Kidney (tissue), 14 donors: ENCODE results near the gene ERICH2. TPM values are rescaled to one million over a fixed set of nuclear protein-coding genes. Genes with fewer than 3 reads are reported as not detected.

Source experiments
- DNase-seq, 5 donors: peaks; one replicate each; pipeline ENCODE4 v3.0.0-alpha.2; 2013 to 2020
- FAIRE-seq: peaks from 2 replicates; lab custom pipeline; 2012; peaks lifted over from hg19 to GRCh38; lab: Jason Lieb, UNC
- H3K27ac ChIP-seq, 2 donors: one replicate each; pipeline ENCODE4 v1.7.0; 2013; ENCODE audit warnings: low read depth in 2 of 2, low read length in 2 of 2, inconsistent platforms in 1 of 2
- H3K27me3 ChIP-seq: one replicate; pipeline ENCODE4 v1.7.1; 2013; ENCODE audit warnings: low read length, inconsistent platforms; ENCODE audit not compliant: control insufficient read depth, insufficient read depth
- H3K36me3 ChIP-seq, 3 donors: one replicate each; pipeline versions ENCODE4 v1.7.0 to v1.7.1; 2013; ENCODE audit warnings: low read length in 3 of 3, control low read depth in 1 of 3, inconsistent platforms in 1 of 3; ENCODE audit not compliant: insufficient read depth in 3 of 3, control insufficient read depth in 2 of 3
- H3K4me1 ChIP-seq, 3 donors: one replicate each; pipeline versions ENCODE4 v1.7.0 to v1.7.1; 2013; ENCODE audit warnings: low read length in 3 of 3, inconsistent platforms in 1 of 3, low read depth in 1 of 3; ENCODE audit not compliant: control insufficient read depth in 2 of 3, insufficient read depth in 2 of 3
- H3K4me3 ChIP-seq, 3 donors: one replicate each; pipeline versions ENCODE4 v1.7.0 to v1.8.1; 2013; ENCODE audit warnings: low read length in 3 of 3, control low read depth in 1 of 3, inconsistent platforms in 1 of 3
- H3K9ac ChIP-seq, 3 donors: one replicate each; pipeline versions ENCODE4 v1.7.0 to v1.7.1; 2013; ENCODE audit warnings: low read length in 3 of 3, control low read depth in 1 of 3, inconsistent platforms in 1 of 3
- H3K9me3 ChIP-seq, 3 donors: one replicate each; pipeline versions ENCODE4 v1.7.0 to v1.7.1; 2013; ENCODE audit warnings: low read length in 3 of 3, control low read depth in 1 of 3, inconsistent platforms in 1 of 3; ENCODE audit not compliant: control insufficient read depth in 2 of 3, insufficient read depth in 1 of 3
- intact Hi-C: fragments of 100-400 bp; cut with DNase I; formaldehyde crosslinking; loops from one replicate; pipeline ENCODE4 v1.11.1; 2022
- polyA plus RNA-seq: library from polyadenylated mRNA; stranded (reverse); fragments of 350-450 nt; fragmentation: Illumina TruSeq; extraction: RNeasy Lipid Tissue Mini Kit (QIAGEN cat#74804); gene quantifications from one replicate; pipeline ENCODE4 v1.2.3, GENCODE V29; 2014; ENCODE audit warnings: low read depth, low replicate concordance; ENCODE audit not compliant: insufficient read depth
- total RNA-seq: library from RNA; stranded (reverse); fragmentation: NEBNext Ultra II Directional; extraction: Animal tissue kit (Norgen Biotek cat#: 25700); gene quantifications from one replicate; pipeline ENCODE4 v1.2.1, GENCODE V29; 2021
- TF ChIP-seq, protein P1 (sequence below): IDR thresholded peaks from 3 replicates; pipeline ENCODE4 v1.5.1; 2012; ENCODE audit warnings: mild to moderate bottlenecking, moderate library complexity, borderline replicate concordance; ENCODE audit not compliant: insufficient read depth; ENCODE audit errors: extremely low read depth
- donor health status: control.
- donor health status: control.
- donor health status: control.
- donor health status: control.
- donor health status: control.
- donor health status: DM: yes; HTN: yes; CAD: no.
- donor health status: Normal renal cell carcinoma (clear cell type).

The ERICH2 gene
- total and polyA plus RNA-seq, 2 donors from 2014 or later: 0.91 to 4.0 TPM

DNA sequence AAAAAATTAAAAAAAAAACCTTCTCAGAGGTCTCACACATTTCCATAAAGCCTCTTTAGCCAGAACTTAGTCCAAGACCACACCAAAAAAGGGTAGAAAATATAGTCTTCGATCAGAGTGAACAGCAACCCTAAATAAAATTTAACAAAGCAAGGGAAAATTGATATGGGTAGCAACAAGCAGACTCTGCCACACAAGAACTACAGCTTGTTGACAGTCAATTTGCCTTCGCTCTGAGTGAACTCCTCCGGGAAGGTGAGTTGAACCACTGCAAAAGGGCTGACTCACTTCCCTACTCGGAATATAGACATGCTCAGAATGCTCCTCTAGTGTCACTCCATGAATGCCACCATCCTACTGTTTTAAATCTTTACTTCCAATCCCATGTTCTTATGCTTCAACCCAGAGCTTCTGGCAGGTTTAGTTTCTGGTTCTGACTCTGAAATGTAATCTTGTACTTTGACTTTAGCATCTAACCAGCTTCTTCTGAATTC is 70.6 kb downstream of the ERICH2 start:
- FAIRE-seq (no peak), DNase-seq (no peak)
- Histone ChIP-seq H3K9ac (no peak overlapping the region), H3K9me3 (no peaks in the 10 kb centered on the region), H3K27me3 (no peaks in the 10 kb centered on the region), H3K36me3 (no peaks in the 10 kb centered on the region), H3K4me1 (no peaks in the 10 kb centered on the region), H3K4me3 (no peak overlapping the region), H3K27ac (no peak overlapping the region)
- TF ChIP-seq, protein P1, sequence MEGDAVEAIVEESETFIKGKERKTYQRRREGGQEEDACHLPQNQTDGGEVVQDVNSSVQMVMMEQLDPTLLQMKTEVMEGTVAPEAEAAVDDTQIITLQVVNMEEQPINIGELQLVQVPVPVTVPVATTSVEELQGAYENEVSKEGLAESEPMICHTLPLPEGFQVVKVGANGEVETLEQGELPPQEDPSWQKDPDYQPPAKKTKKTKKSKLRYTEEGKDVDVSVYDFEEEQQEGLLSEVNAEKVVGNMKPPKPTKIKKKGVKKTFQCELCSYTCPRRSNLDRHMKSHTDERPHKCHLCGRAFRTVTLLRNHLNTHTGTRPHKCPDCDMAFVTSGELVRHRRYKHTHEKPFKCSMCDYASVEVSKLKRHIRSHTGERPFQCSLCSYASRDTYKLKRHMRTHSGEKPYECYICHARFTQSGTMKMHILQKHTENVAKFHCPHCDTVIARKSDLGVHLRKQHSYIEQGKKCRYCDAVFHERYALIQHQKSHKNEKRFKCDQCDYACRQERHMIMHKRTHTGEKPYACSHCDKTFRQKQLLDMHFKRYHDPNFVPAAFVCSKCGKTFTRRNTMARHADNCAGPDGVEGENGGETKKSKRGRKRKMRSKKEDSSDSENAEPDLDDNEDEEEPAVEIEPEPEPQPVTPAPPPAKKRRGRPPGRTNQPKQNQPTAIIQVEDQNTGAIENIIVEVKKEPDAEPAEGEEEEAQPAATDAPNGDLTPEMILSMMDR: no peak
- intact Hi-C loops: no loop called here

DNA sequence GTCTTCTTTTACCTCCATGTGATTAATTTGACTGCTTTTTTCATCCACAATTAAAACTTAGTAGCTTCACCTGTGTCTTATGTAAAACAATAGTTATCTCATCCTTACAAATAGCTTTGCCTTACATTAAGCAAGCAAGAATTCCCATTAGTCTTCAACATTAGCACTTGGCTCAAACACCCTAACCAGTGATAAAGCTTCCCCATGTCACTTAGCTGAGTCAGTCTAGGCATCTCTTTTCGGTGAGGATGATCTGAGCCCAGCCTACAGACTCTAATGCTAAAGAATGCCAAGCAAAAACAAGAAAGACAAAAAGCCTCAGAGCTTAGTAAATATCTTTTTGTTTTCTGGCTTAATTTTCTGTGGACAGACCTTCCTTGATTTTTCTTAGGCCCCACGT is 72.6 kb downstream of the ERICH2 start:
- TF ChIP-seq, protein P1: no peak
- no peaks in the 10 kb centered on the region for H3K4me1 ChIP-seq
- H3K9ac ChIP-seq: no peak overlapping the region
- DNase-seq (no peak), FAIRE-seq (no peak)
- intact Hi-C loops: no loop called here
- H3K9me3 ChIP-seq: no peaks in the 10 kb centered on the region
- H3K27ac ChIP-seq: no peak overlapping the region
- no peaks in the 10 kb centered on the region for H3K36me3 ChIP-seq
- no peaks in the 10 kb centered on the region for H3K27me3 ChIP-seq
- no peak overlapping the region for H3K4me3 ChIP-seq

DNA sequence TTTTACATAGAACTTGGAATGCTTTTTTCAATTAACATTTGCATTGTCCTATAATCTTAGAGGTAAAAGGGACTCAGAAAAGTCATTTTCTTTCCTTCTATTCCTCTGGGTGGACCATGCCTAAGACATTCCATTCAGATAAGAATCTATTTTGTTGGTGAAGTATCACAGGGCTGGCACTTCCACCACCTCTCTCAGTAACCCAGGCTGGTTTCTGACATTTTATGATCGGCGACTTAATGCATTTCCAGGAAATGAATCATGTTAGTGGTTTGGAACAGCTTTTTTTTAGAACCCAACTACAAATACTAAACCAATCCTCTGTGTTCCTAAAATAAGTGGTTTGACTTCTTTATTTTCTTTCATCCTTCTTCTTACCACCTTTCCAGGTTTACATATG is 73.5 kb downstream of the ERICH2 start:
- FAIRE-seq: no peak
- DNase-seq: no peak
- TF ChIP-seq, protein P1: no peak

DNA sequence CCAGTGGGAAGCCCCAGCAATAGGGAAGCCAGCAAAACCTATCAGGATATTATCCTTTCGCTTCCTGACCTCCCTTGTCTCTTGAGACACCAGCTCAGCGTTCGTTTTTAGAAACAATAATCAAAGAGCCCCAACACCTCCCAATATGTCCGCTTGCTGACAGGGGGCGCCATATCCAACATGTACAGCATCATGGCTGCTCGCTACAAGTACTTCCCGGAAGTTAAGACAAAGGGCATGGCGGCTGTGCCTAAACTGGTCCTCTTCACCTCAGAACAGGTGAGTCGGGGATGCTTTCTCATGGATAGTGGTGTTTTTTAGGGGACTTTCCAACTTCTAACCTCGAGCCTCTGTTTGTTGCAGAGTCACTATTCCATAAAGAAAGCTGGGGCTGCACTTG is 75.2 kb downstream of the ERICH2 start:
- TF ChIP-seq, protein P1: no peak
- no peak overlapping the region for H3K27ac ChIP-seq
- H3K27me3 ChIP-seq: no peaks in the 10 kb centered on the region
- H3K4me1 ChIP-seq: no peaks in the 10 kb centered on the region
- H3K36me3 ChIP-seq: no peaks in the 10 kb centered on the region
- H3K9ac ChIP-seq: no peak overlapping the region
- DNase-seq (no peak), FAIRE-seq (no peak)
- intact Hi-C loops: no loop called here
- H3K4me3 ChIP-seq: no peak overlapping the region
- H3K9me3 ChIP-seq: no peaks in the 10 kb centered on the region

More for the DNA sequence above, 73.5 kb downstream of the ERICH2 start:
- H3K9me3 ChIP-seq: no peaks in the 10 kb centered on the region
- H3K27me3 ChIP-seq: no peaks in the 10 kb centered on the region
- no peaks in the 10 kb centered on the region for H3K4me1 ChIP-seq
- no peak overlapping the region for H3K4me3 ChIP-seq
- intact Hi-C loops: no loop called here
- H3K36me3 ChIP-seq: no peaks in the 10 kb centered on the region
- no peak overlapping the region for H3K27ac ChIP-seq
- H3K9ac ChIP-seq: no peak overlapping the region
